GM18907 (cell line): Measurements from ENCODE around the gene DPP10.
"Not testable (repeated sequence)": the region's sequence is repeated elsewhere in the genome, so short reads cannot be mapped to it uniquely, and the experiment has no call there.

Source experiments
- ATAC-seq: cut with Tn5 transposase; IDR thresholded peaks from one replicate; pipeline ENCODE4 v1.9.1; 2021; ENCODE audit warnings: mild to moderate bottlenecking, moderate library complexity; ENCODE audit not compliant: unreplicated experiment

Gene DPP10

DNA sequence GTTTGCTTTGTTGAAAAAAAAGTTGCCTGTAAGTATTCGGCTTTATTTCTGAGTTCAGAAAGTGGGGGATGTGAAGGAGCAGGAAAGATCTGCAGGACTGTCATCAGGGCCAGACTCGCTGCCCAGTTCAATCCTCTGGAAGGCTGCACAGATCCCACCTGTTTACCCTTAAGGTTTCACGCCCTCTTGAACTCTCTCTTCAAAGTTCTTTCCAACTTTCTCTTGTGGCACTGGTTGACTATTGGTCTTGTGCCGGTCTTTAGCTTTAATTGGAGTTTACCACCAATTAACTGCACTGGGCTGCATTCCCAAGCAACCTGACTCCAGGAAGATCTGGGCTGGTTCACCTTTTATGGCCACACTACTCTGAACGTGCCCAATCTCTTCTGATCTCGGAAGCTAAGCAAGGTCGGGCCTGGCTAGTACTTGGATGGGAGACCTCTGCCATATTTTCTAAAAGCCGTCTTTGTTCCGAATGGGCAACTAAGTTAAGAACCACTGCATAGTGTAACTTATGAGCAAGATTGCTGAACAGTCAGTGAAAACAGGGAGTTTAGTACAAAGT is 495.0 kb downstream of the DPP10 start:
- no peak for ATAC-seq

- no peak for ATAC-seq
Measured at GRCh38 chr2:114940785-114941458, 498.5 kb downstream of the DPP10 start.

- ATAC-seq, result no peak
Measured at GRCh38 chr2:114949228-114949804, 506.9 kb downstream of the DPP10 start.

- ATAC-seq, result no peak
Measured at GRCh38 chr2:114960389-114960788, 517.9 kb downstream of the DPP10 start.

GRCh38 chr2:114962532-114962931 is 520.1 kb downstream of the DPP10 start:
- ATAC-seq, result no peak

DNA sequence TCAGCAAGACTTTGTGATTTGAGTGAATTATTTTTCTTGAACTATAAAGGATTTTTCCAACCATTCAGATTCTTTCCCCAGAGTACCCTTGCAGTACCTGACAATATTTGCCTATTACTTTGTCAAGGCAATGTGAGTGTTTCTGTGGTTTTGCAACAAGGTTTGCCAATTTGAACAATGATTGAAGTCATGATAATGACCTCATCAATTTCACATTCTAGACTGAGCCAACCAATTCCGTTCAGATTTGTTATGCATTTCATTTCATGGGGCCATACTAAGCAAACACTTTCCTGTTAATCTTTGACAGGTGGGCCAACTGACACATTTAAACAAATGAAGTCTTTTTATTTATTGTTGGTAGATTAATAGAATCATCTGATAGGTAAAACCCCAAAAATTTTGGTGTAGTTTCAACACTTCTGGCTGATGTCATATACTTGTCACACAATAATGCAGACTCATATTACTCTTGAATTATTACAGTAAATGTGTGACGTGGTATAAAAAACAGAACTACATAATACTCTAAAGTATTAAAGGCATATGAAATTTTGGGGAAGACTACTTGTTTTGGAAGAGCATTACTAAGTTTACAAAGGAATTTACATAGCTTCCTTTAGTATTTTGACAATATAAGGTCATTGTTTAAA is 526.4 kb downstream of the DPP10 start:
- no peak for ATAC-seq

GRCh38 chr2:115004321-115004720 is 561.9 kb downstream of the DPP10 start:
- ATAC-seq, result not testable (repeated sequence)

- ATAC-seq, result no peak
Measured at GRCh38 chr2:115011721-115012120, 569.3 kb downstream of the DPP10 start.

- not testable (repeated sequence) for ATAC-seq
Measured at GRCh38 chr2:115022013-115022412, 579.6 kb downstream of the DPP10 start.

GRCh38 chr2:115034801-115035200 is 592.4 kb downstream of the DPP10 start:
- ATAC-seq, result no peak

GRCh38 chr2:115036818-115037217 is 594.4 kb downstream of the DPP10 start:
- ATAC-seq, result no peak

GRCh38 chr2:115057473-115057872 is 615.0 kb downstream of the DPP10 start:
- ATAC-seq, result no peak

GRCh38 chr2:115070002-115070401 is 627.6 kb downstream of the DPP10 start:
- no peak for ATAC-seq

DNA sequence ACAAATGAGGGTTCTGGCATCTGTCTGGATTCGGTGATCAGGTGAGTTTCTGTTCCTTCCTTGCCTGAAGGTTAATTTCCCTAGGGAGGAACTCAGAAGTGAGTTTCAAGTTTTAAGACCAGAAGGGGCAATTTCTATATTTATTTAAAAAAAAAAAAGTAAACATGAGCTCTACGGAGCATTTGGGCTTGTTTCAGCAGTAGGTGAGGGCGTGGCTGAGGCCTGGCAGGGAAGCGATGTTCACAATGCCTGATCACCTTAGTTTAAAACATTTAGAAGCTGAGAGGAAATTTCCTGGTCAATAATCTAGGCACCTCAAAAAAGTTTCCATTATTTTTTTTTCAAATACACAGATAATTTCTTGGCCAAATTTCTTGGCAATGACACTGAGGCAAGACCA is 629.1 kb downstream of the DPP10 start:
- ATAC-seq, result no peak

DNA sequence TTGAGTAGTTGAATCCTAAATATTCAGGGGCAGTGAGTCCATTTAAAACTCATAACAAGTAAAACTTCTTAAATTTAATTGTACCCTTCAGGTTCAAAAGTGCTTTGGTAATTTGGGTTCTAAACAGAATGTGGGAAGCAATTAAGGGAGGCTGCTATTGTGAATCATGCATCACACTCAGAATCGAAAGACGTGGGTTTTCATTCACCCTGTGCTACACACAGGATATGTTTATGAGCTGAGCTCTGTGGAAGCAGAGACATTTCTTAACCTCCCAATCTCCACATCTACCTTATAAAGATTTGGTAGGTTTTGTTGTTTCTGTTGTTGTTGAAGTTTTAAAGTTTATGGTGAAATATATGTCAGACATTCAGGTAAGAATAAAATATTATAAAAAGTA is 633.4 kb downstream of the DPP10 start:
- ATAC-seq, result no peak

DNA sequence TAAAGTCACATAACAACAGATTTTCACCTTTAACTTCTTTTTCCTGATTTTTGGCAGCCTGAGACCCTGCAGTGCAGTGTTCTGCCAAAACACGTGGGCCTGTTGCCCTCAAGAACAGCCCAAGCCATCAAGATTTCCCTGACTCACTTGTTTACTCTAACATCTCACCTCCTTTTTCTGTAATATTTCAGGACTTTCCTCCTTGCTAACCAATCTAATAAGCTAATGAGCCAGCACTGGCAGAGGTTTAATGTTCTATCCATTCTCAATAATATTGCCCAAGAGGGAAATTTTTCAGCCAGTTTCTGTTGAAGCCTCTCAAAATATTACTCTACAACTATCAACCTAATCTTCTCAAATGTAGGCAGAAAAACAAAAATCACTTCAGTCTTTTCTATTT is 635.2 kb downstream of the DPP10 start:
- no peak for ATAC-seq

- no peak for ATAC-seq
Measured at GRCh38 chr2:115083225-115083624, 640.8 kb downstream of the DPP10 start.

DNA sequence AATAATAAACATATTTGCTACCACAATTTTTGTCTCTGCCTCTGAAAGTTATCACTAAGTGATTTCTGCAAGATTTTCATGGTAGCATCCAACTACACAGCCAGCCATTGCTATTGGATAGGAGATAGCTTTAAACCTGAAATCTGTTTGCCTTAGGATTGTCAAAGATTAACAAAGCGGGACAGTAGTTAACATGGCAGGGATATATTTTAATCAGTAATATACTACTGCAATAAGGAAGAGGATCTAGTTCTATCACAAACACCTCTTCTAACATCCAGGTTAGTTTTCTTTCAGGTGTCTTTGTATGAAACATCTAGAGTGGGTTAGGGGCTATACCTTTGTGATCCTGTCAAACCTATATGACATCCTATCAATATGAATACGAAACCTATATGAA is 641.3 kb downstream of the DPP10 start:
- ATAC-seq, result no peak

GRCh38 chr2:115084446-115084845 is 642.0 kb downstream of the DPP10 start:
- no peak for ATAC-seq

GRCh38 chr2:115086051-115086620 is 643.7 kb downstream of the DPP10 start:
- ATAC-seq, result not testable (repeated sequence)

DNA sequence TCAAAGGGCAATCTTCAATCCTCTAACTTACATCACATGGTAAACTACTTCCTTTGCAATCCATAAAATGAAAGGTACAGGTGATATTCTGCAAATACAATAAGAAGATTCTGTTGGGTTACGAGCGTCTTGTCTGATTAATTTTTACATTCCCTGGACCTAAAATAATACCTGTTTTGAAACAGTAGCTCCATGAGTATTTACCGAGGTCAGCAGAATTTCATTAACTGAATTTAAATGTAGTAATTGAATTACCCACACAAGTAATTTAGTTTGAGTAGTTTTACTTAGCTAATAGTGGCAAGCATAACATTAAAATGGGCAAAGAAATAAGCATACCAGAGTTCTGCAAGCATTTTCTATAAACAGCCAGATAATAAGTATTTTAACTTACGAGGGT is 652.0 kb downstream of the DPP10 start:
- no peak for ATAC-seq

DNA sequence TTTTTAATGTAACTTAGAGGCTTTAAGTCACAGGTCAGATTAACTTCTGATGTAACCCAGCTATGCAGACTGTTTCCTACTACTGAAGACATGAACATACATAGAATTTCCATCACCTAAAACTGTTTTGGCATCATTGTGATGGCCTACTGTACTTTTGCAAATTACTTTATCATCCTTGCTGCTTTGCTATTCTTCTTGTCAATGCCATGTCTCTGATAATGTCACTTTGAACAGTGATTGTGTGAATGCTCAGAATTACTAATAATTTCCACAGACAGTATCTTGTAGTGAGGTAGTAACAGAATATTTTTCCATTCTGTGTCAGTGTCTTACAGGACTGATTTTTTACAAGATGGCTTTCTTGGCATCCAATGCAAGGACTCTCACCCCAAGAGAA is 663.5 kb downstream of the DPP10 start:
- ATAC-seq, result no peak
